Choroid plexus epithelial cell (primary cell): ENCODE results near the gene TIAL1.

ENCODE experiments used
- DNase-seq: peaks from one replicate; pipeline ENCODE4 v3.0.0-alpha.2; 2010; ENCODE audit warnings: low read depth
- H3K4me3 ChIP-seq: 2 replicates; pipeline ENCODE4 v1.5.1; 2011; ENCODE audit warnings: low read depth, mild to moderate bottlenecking, control low read depth, low read length, moderate library complexity
- TF ChIP-seq, protein P1 (sequence below): conservative IDR thresholded peaks from 2 replicates; pipeline ENCODE4 v1.5.1; 2011; ENCODE audit warnings: low read depth, mild to moderate bottlenecking, control low read depth, inconsistent platforms, low read length, moderate library complexity

Gene TIAL1

DNA sequence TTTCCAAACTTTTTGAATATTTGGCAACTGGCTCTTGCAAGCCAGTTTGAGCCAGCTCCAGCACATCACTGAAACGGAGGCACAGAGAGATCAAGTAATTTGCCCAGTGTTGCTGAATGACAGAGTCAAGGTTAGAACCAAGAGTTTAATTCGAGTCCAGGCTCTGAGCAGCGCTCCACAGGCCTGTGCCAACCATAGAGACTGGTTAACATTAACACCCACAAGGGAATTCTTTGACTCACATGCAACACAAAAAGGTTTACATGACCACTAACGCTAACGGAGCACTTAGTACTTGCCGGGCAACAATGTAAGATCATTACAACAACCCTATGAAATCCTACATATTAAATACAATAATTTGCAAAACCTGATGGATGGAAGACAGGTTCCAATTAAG lies 55.7 kb downstream of the TIAL1 start:
- TF ChIP-seq, protein P1, sequence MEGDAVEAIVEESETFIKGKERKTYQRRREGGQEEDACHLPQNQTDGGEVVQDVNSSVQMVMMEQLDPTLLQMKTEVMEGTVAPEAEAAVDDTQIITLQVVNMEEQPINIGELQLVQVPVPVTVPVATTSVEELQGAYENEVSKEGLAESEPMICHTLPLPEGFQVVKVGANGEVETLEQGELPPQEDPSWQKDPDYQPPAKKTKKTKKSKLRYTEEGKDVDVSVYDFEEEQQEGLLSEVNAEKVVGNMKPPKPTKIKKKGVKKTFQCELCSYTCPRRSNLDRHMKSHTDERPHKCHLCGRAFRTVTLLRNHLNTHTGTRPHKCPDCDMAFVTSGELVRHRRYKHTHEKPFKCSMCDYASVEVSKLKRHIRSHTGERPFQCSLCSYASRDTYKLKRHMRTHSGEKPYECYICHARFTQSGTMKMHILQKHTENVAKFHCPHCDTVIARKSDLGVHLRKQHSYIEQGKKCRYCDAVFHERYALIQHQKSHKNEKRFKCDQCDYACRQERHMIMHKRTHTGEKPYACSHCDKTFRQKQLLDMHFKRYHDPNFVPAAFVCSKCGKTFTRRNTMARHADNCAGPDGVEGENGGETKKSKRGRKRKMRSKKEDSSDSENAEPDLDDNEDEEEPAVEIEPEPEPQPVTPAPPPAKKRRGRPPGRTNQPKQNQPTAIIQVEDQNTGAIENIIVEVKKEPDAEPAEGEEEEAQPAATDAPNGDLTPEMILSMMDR, result no peak
- peak overlapping the region; percentile 74 for H3K4me3 ChIP-seq
- DNase-seq, result peak; percentile 12

DNA sequence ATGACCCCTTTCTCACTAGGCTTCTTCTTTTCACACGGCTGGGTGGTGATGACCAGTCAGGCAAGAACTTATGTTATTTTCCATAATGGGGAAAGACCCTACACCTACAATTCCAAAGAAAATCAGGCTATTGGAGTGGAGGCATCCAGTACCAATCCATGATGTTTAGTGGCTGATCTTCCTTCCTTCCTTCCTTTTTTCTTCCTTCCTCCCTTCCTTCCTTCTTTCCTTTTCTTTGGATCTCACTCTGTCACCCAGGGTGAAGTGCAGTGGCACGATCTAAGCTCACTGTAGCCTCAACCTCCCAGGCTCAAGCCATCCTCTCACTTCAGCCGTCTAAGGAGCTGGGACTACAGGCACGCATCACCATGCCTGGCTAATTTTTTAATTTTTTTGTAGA lies 56.7 kb downstream of the TIAL1 start:
- H3K4me3 ChIP-seq, result no peak overlapping the region
- no peak for DNase-seq
- TF ChIP-seq, protein P1, result no peak

DNA sequence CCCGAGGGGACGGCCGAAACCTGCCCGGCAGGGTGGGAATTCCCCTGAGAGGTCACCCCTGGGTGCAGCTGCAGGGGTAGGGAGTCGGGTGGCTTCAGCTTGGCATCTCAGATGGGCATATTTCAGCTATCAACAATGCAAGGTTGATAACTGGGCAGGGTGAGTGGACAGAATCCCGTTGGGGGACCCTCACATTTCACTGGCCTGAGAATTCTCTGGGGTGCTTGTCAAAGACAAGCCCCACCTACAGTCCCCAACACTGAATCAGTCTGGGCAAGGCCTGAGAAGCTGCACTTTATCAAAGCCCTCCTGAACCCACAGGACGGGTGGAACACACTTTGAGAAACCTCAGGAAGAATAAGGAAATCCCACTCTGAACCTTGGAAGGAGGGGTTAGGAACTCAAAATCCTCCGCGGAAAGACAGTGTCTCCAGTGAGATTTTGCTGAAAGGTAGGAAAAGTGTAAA lies 57.4 kb downstream of the TIAL1 start:
- H3K4me3 ChIP-seq, result no peak overlapping the region
- DNase-seq, result no peak
- TF ChIP-seq, protein P1, result no peak

DNA sequence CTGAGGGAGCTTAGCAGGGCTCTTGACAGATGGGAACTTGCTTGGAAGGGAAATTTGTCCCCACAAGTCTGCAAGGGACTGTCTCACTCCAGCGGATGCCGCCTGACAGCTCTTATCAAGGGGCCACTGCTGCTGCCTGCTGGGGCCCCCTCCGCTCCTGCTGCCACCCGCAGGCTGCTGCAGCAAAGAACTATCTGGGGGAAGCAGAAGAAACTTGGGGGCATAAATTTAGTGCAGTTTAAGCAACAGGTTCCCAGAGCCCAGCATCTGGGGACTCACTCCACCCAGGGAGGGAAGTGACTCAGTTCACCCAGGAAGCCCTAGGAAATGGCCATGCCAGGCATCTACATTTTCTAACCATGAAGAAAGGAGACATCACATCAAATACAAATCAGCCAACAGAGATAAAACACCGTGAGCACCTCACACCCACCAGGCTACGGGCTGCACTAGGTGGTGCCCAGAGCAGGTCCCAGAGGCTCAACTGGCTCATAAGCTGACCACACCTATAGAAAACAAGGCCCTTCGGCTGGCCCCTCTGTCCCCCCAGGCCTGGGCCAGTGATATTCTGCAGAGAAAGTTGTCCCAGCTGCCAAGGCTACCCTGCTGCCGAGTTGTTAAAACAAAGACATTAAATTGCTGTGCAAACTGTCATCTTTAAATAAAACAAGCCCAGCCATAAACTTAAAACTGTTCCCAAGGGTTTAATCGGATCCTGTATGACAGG lies 58.0 kb downstream of the TIAL1 start:
- DNase-seq, result peak; percentile 15
- no peak overlapping the region for H3K4me3 ChIP-seq
- TF ChIP-seq, protein P1, result peak; percentile 14

DNA sequence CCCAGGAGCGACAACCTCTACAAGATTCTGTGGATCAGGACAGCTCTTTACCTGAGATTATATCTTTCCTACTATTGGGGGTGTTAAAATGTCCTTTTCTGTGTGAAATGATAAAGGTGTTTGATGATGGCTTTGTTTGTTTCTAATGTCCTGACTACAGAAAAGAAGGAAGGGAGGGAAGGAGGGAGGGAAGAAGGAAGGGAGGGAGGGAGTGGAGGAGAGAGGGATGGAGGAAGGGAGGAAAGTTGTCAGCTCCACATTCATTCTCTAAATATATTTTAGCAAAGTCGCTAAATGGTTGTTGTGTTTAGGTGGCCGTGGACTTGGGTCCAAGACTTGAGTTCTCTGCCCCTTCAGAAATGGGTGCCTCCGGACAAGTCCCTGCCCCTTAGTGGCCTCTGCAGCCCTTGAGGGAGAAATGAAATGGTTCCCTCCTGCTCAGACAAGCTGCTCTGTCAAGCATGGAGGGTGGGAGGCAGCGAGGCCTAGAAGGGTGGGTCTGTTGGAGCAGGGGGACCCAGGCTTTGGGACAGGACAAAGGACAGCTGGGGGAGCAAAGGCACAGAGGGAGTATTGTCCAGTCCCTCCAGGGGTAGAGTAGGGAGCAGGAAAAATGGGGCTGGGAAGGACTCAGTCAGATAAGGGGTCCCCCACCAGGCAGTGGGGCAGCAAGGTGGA lies 58.7 kb downstream of the TIAL1 start:
- no peak for DNase-seq
- no peak overlapping the region for H3K4me3 ChIP-seq
- TF ChIP-seq, protein P1, result no peak

DNA sequence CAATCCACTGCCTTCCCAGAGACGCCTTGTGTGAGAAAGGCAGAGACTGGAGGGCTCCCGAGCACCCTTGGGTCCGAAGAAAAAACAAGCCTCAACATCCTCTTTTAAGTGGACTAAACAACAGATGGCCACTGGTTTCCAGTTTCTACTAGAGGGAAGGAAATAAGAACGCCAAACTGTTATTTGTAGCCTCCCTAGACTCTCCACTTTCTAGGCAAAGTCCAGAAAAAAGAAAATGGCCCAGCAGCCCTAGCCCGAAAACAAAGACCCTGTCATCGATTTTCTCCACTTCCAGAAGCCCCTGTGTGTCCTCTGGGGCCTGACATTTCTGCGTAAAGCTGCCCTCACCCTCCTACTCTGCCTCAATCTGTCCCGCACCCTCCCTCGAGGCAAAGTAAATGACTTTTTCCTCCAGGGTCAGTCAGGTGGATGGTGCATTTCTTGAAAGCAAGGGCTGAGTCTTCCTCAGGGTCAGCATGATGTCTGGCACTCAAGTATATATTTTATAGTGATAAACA lies 60.2 kb downstream of the TIAL1 start:
- H3K4me3 ChIP-seq, result no peak overlapping the region
- no peak for DNase-seq
- TF ChIP-seq, protein P1, result no peak
